GM11168 (cell line): ENCODE results near the gene SHBG.
"Not testable (repeated sequence)": the region's sequence is repeated elsewhere in the genome, so short reads cannot be mapped to it uniquely, and the experiment has no call there.

Experiments used
- in situ Hi-C: fragments of 300-500 bp; cut with MboI; formaldehyde crosslinking; loops from one replicate; pipeline ENCODE4 v1.12.0; 2022; ENCODE audit warnings: low sequenced_read_pairs; ENCODE audit not compliant: unreplicated experiment

The SHBG gene

GRCh38 chr17:7629939-7630571 lies at the start of gene SHBG:
TSS of gene SHBG (plus strand) at chr17:7630135. CDS start at chr17:7630173, 38 bp downstream.
- in situ Hi-C loops = no loop called here

- in situ Hi-C loops = no loop called here
These were observed 49.0 kb upstream of the SHBG start for GRCh38 chr17:7580604-7581575.

- in situ Hi-C loops = no loop called here
These were observed 47.3 kb upstream of the SHBG start for GRCh38 chr17:7582396-7583252.

GRCh38 chr17:7583253-7584109 lies 46.5 kb upstream of the SHBG start, which contains the start of gene MPDU1:
TSS of gene MPDU1 (plus strand) at chr17:7583852. CDS start at chr17:7583863, 11 bp downstream.
- in situ Hi-C loops = no loop called here

GRCh38 chr17:7586673-7587419 lies 43.1 kb upstream of the SHBG start:
- in situ Hi-C loops = no loop called here

DNA sequence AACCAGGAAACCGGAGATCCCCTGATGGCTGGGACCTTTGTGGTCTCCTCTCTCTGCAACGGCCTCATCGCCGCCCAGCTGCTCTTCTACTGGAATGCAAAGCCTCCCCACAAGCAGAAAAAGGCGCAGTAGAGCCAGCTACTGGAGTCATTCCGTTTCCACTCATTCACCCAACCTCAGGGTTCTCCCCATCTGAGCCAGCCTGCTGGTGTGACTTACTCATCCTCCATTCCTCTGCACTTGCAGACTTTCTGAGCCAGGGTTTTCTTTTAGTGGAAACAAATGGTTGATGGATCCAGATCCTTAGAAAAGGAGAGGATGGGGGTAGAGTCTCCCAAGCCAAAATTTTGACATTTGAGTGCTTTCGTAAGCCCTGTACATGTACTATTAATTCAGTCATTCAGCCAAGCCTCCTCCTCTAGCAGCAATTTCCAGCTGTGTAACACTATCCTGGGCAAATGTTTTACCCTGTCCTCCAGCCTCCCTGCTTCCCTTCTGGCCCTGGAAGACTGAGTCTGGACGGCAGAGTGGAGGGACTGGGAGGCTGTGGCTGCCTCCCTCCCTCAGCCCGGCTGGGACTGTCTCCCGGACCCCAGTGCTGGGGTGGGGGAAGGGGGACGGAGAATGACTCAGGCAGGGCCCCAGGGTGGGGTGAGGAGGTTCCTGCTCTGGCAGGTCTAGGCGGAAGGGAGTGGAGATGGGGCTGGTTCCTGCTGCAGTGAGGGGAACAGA lies 42.3 kb upstream of the SHBG start:
- in situ Hi-C loops = no loop called here

- in situ Hi-C loops = no loop called here
These were observed 41.3 kb upstream of the SHBG start for GRCh38 chr17:7588553-7589203.

- in situ Hi-C loops = no loop called here
These were observed 40.6 kb upstream of the SHBG start for GRCh38 chr17:7589204-7589868.

GRCh38 chr17:7589891-7590691 lies 39.8 kb upstream of the SHBG start, which contains the start of gene SOX15:
TSS of gene SOX15 (minus strand) at chr17:7590094. CDS start at chr17:7589676, 418 bp downstream.
- in situ Hi-C loops = no loop called here

DNA sequence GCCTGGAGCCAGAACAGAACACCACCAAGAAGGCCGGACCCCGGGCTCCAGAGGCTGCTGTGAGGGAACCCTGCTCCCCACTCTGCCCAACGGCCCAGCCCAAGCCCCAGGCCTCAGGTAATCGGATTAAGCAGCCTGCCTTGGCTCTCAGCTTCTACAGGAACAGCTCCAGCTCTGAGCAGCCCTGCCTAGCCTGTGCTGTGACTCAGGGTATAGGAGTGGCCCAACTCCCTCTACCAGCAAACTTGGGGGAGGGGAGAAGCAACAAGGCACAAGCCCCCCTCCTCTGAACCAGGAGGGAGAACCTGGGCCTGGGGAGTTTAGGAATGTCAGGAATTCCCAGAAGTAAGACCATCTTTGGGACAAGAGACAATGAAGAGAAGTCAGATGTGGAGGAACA lies 39.2 kb upstream of the SHBG start:
- in situ Hi-C loops = no loop called here

DNA sequence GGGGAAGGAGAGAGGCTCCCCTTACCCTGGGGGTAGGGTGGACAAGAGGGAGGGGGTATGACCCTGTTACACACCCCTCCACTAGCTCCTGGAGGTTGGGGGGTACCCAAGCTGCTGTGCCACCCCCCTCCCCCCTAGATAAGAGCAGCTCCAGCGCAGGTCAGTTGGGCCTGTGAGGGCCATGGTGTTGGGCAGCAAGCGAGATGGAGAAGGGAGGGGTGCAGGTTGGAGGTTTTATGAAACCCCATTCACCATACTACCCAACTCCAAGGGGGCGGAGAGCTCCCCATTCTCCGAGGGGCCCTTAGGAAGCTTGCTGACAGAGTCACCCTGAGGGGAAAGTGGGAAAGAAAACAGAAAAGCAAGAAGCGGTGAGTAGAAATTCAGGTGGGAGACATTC lies 38.3 kb upstream of the SHBG start:
- in situ Hi-C loops = no loop called here

- in situ Hi-C loops = no loop called here
These were observed 37.4 kb upstream of the SHBG start for GRCh38 chr17:7592422-7593021.

GRCh38 chr17:7593296-7593695 lies 36.6 kb upstream of the SHBG start:
- in situ Hi-C loops = no loop called here

DNA sequence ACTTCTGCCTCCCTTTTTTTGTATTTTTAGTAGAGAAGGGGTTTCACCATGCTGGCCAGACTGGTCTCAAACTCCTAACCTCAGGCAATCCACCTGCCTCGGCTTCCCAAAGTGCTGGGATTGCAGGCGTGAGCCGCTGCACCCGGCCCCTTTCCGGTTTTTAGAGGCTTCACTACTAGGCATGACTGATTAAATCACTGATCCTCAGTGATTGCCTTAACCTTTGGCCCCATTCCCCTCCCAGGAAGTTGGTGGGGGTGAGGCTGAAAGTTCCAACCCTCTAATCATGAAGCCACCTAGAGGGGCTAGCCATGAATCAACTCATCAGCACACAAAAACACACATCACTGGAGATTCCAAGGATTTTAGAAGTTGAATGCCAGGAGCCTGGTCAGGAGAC lies 32.4 kb upstream of the SHBG start:
- in situ Hi-C loops = not testable (repeated sequence)

DNA sequence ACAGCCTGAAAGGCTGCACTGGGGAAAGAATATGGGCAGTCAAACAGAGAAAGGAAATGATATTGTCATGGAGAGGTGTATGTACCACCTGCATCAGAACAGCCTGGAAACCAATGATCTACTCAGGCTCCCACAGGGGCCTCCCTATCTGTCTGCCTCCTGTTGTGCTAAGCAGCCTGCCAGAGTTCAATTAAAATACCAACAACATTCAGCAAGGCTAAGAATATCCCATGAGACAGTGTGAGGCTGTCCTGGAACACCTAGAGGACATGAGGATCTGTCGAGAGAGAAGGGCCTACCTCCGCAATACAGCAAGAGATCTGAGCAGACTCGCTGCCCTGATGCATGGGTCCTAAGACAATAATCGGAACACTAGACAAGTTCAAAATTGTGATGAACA lies 23.7 kb upstream of the SHBG start:
- in situ Hi-C loops = no loop called here

DNA sequence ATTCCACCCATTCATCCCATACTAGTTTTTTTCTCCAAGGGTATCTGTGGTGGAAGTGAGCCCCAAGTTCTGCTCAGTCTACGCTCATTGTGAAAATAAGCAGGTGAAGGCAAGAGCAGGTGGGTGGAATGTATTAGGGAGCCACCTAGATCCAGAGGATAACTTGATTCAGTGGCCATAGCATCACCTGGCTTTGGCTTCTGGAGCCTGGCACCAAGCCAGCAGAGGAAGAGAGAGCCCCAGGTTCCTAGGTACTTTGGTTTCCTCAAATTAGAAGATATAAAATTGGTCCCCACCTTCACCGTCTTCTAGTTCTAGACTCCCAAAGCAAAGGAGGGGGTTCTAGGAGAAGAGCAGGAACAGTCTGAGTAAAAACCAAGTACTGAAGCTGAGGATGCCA lies 19.3 kb upstream of the SHBG start:
- in situ Hi-C loops = no loop called here
